IMR-90 (cell line): ENCODE data around the gene KCNN3. TPM values are rescaled to one million over a fixed set of nuclear protein-coding genes. Genes with fewer than 3 reads are reported as not detected.

Experiments
- ATAC-seq: fragments of 200-7000 bp; cut with Tn5 transposase; 2 replicates; pipeline ENCODE4 v1.9.1; 2020; ENCODE audit warnings: low read depth, mild to moderate bottlenecking, moderate library complexity
- BruUV-seq: library from RNA; stranded (reverse); fragments of 400-500 nt; replicated peaks from 2 replicates; lab custom pipeline; 2021; lab: Mats Ljungman, UMichigan
- CTCF ChIA-PET: fragments of 300-600 bp; formaldehyde crosslinking; extraction: SDS; loops from one replicate; lab custom pipeline; 2021; ENCODE audit warnings: antibody characterized with exemption; lab: Yijun Ruan, JAX
- POLR2A ChIA-PET: fragments of 300-600 bp; sonication (Branson Sonifier 250); formaldehyde crosslinking; loops from one replicate; lab custom pipeline; 2022; ENCODE audit warnings: antibody characterized with exemption; ENCODE audit not compliant: unreplicated experiment; lab: Charles Lee
- DNase-seq: peaks from one replicate; pipeline ENCODE4 v3.0.0; 2013
- H2AFZ ChIP-seq: replicated peaks from 2 replicates; pipeline ENCODE3; 2013; ENCODE audit warnings: low read length, mild to moderate bottlenecking; ENCODE audit not compliant: poor library complexity
- H2AK5ac ChIP-seq: 2 replicates; pipeline ENCODE4 v1.6.1; 2013; ENCODE audit warnings: low read depth, low read length, inconsistent platforms
- H2AK9ac ChIP-seq: replicated peaks from 2 replicates; pipeline ENCODE3; 2013; ENCODE audit warnings: mild to moderate bottlenecking, low read depth, low read length, moderate library complexity; ENCODE audit not compliant: poor library complexity
- H2BK120ac ChIP-seq: 2 replicates; pipeline ENCODE4 v1.6.1; 2013; ENCODE audit warnings: low read depth, low read length, inconsistent platforms
- H2BK15ac ChIP-seq: 3 replicates; pipeline ENCODE4 v1.6.1; 2013; ENCODE audit warnings: low read depth, low read length, inconsistent platforms
- H2BK20ac ChIP-seq: 2 replicates; pipeline ENCODE4 v1.6.1; 2013; ENCODE audit warnings: low read depth, mild to moderate bottlenecking, inconsistent platforms, low read length, moderate library complexity
- H2BK5ac ChIP-seq: 2 replicates; pipeline ENCODE4 v1.6.1; 2013; ENCODE audit warnings: mild to moderate bottlenecking, low read depth, low read length, inconsistent platforms; ENCODE audit not compliant: poor library complexity, severe bottlenecking
- H3K14ac ChIP-seq: replicated peaks from 2 replicates; pipeline ENCODE4 v1.6.1; 2013; ENCODE audit warnings: low read depth, low read length, inconsistent platforms
- H3K18ac ChIP-seq: 2 replicates; pipeline ENCODE4 v1.6.1; 2013; ENCODE audit warnings: low read depth, low read length, control low read depth
- H3K23ac ChIP-seq: 2 replicates; pipeline ENCODE4 v1.6.1; 2013; ENCODE audit warnings: low read depth, low read length, inconsistent platforms
- H3K27ac ChIP-seq: 2 replicates; pipeline ENCODE4 v1.5.1; 2013; ENCODE audit warnings: mild to moderate bottlenecking, control low read depth, low read length; ENCODE audit not compliant: insufficient read depth
- H3K27me3 ChIP-seq: 2 replicates; pipeline ENCODE4 v1.6.1; 2013; ENCODE audit warnings: low read length; ENCODE audit not compliant: control insufficient read depth, insufficient read depth
- H3K36me3 ChIP-seq: 2 replicates; pipeline ENCODE4 v1.6.1; 2013; ENCODE audit warnings: low read length, mixed read lengths; ENCODE audit not compliant: control insufficient read depth, insufficient read depth
- H3K4ac ChIP-seq: 2 replicates; pipeline ENCODE4 v1.6.1; 2013; ENCODE audit warnings: low read depth, low read length, inconsistent platforms
- H3K4me1 ChIP-seq: 2 replicates; pipeline ENCODE4 v1.6.1; 2013; ENCODE audit warnings: low read length, mixed read lengths; ENCODE audit not compliant: control insufficient read depth, insufficient read depth
- H3K4me2 ChIP-seq: 2 replicates; pipeline ENCODE4 v1.6.1; 2013; ENCODE audit warnings: low read depth, mild to moderate bottlenecking, control low read depth, low read length, moderate library complexity
- H3K4me3 ChIP-seq: 2 replicates; pipeline ENCODE4 v1.5.1; 2013; ENCODE audit warnings: low read depth, mild to moderate bottlenecking, control low read depth, low read length, moderate library complexity; ENCODE audit not compliant: insufficient read depth
- H3K56ac ChIP-seq: 2 replicates; pipeline ENCODE4 v1.6.1; 2013; ENCODE audit warnings: low read length, inconsistent platforms; ENCODE audit not compliant: insufficient read depth; ENCODE audit errors: extremely low read depth
- H3K79me1 ChIP-seq, 2 experiments: 2 replicates each; pipeline ENCODE4 v1.6.1; 2013; ENCODE audit warnings: low read length in 2 of 2, inconsistent platforms in 1 of 2, low read depth in 1 of 2
- H3K9ac ChIP-seq: 2 replicates; pipeline ENCODE4 v1.6.1; 2013; ENCODE audit warnings: low read depth, low read length, control low read depth
- H3K9me1 ChIP-seq: 2 replicates; pipeline ENCODE4 v1.6.1; 2013; ENCODE audit warnings: low read length, inconsistent platforms; ENCODE audit not compliant: insufficient read depth
- H3K9me3 ChIP-seq: 2 replicates; pipeline ENCODE4 v1.6.1; 2013; ENCODE audit warnings: low read length; ENCODE audit not compliant: control insufficient read depth, insufficient read depth
- H4K20me1 ChIP-seq: 2 replicates; pipeline ENCODE4 v1.6.1; 2013; ENCODE audit warnings: low read length, inconsistent platforms; ENCODE audit not compliant: insufficient read depth
- H4K5ac ChIP-seq: 2 replicates; pipeline ENCODE4 v1.6.1; 2013; ENCODE audit warnings: mild to moderate bottlenecking, low read depth, low read length, control low read depth
- H4K8ac ChIP-seq, 2 experiments: 2 replicates each; pipeline ENCODE4 v1.6.1; 2013; ENCODE audit warnings: low read depth in 2 of 2, low read length in 2 of 2, control low read depth in 1 of 2, inconsistent platforms in 1 of 2
- H4K91ac ChIP-seq: 2 replicates; pipeline ENCODE4 v1.6.1; 2013; ENCODE audit warnings: low read depth, low read length, inconsistent platforms; ENCODE audit not compliant: insufficient read depth
- BHLHE40 ChIP-seq: fragments of 150-350 bp; IDR thresholded peaks from 2 replicates; pipeline ENCODE4 v1.6.1; 2016; ENCODE audit warnings: mild to moderate bottlenecking, low read depth, low read length
- CEBPB ChIP-seq: IDR thresholded peaks from 2 replicates; pipeline ENCODE4 v1.6.1; 2012; ENCODE audit warnings: low read depth, low read length, improper control_type of control experiment
- CHD1 ChIP-seq: IDR thresholded peaks from 2 replicates; pipeline ENCODE4 v1.6.1; 2012; ENCODE audit warnings: low read depth, low read length, improper control_type of control experiment
- CTCF ChIP-seq: conservative IDR thresholded peaks from 2 replicates; pipeline ENCODE4 v1.5.1; 2012; ENCODE audit warnings: mild to moderate bottlenecking, low read depth, low read length, improper control_type of control experiment
- ELK1 ChIP-seq: fragments of 150-350 bp; IDR thresholded peaks from 2 replicates; pipeline ENCODE4 v1.6.1; 2016; ENCODE audit warnings: low read depth, mild to moderate bottlenecking, low read length, moderate library complexity, borderline replicate concordance
- FOS ChIP-seq: fragments of 150-350 bp; IDR thresholded peaks from 2 replicates; pipeline ENCODE4 v1.6.1; 2016; ENCODE audit warnings: low read depth, low read length
- MAFK ChIP-seq: IDR thresholded peaks from 2 replicates; pipeline ENCODE4 v1.6.1; 2012; ENCODE audit warnings: low read depth, low read length, improper control_type of control experiment
- MAZ ChIP-seq: IDR thresholded peaks from 2 replicates; pipeline ENCODE4 v1.6.1; 2012; ENCODE audit warnings: low read depth, mild to moderate bottlenecking, low read length, improper control_type of control experiment, moderate library complexity, borderline replicate concordance
- MXI1 ChIP-seq: IDR thresholded peaks from 2 replicates; pipeline ENCODE4 v1.6.1; 2012; ENCODE audit warnings: low read depth, mild to moderate bottlenecking, low read length, moderate library complexity, borderline replicate concordance
- NFE2L2 ChIP-seq: fragments of 150-350 bp; IDR thresholded peaks from 2 replicates; pipeline ENCODE4 v1.6.1; 2016; ENCODE audit warnings: low read depth, mild to moderate bottlenecking, low read length
- POLR2A ChIP-seq: IDR thresholded peaks from 2 replicates; pipeline ENCODE4 v1.6.1; 2012; ENCODE audit warnings: mild to moderate bottlenecking, low read depth, low read length
- RAD21 ChIP-seq: IDR thresholded peaks from 2 replicates; pipeline ENCODE4 v1.6.1; 2012; ENCODE audit warnings: low read length, improper control_type of control experiment
- RCOR1 ChIP-seq: IDR thresholded peaks from 2 replicates; pipeline ENCODE4 v1.6.1; 2012; ENCODE audit warnings: mild to moderate bottlenecking, low read length, improper control_type of control experiment; ENCODE audit not compliant: insufficient replicate concordance
- RFX5 ChIP-seq: IDR thresholded peaks from 2 replicates; pipeline ENCODE4 v1.8.0; 2012; ENCODE audit warnings: low read depth, mild to moderate bottlenecking, low read length, moderate library complexity
- SMC3 ChIP-seq: fragments of 150-350 bp; IDR thresholded peaks from 2 replicates; pipeline ENCODE4 v1.6.1; 2016; ENCODE audit warnings: low read depth, mild to moderate bottlenecking, antibody characterized with exemption, low read length, moderate library complexity
- USF2 ChIP-seq: fragments of 150-350 bp; IDR thresholded peaks from 2 replicates; pipeline ENCODE4 v1.6.1; 2017; ENCODE audit warnings: mild to moderate bottlenecking, antibody characterized with exemption, low read length, low read depth
- WGBS, 2 experiments: methylation state at CpG; one replicate each; pipeline versions ENCODE4 v1.1.5 to v1.1.7; 2013; ENCODE audit warnings: missing lambda C conversion rate in 2 of 2; ENCODE audit not compliant: insufficient read length in 1 of 2; ENCODE audit errors: extremely low coverage in 2 of 2; 5-methylcytosine and 5-hydroxymethylcytosine counted together
- dilution Hi-C: fragments of 300-500 bp; cut with HindIII; formaldehyde crosslinking; loops from one replicate; pipeline ENCODE4 v1.14.3; 2018; ENCODE audit warnings: low sequenced_read_pairs; ENCODE audit not compliant: unreplicated experiment
- in situ Hi-C: fragments of 300-500 bp; cut with MboI; formaldehyde crosslinking; loops from 3 replicates; pipeline ENCODE4 v1.14.3; 2019; ENCODE audit warnings: low sequenced_read_pairs, inconsistent platforms, mixed read lengths
- intact Hi-C: fragments of 100-400 bp; cut with micrococcal nuclease; formaldehyde crosslinking; loops from 2 replicates; pipeline ENCODE4 v1.10.0; 2022
- polyA plus RNA-seq, 3 experiments: library from polyadenylated mRNA; depleted of rRNA; stranded (reverse); fragments of >200 nt; gene quantifications; 2 replicates each; pipeline ENCODE4 v1.2.3, GENCODE V29; 2012; ENCODE audit warnings: low replicate concordance in 1 of 3
- total RNA-seq: library from RNA; depleted of rRNA; stranded (reverse); fragments of >200 nt; gene quantifications from 2 replicates; pipeline ENCODE4 v1.2.3, GENCODE V29; 2012

Gene KCNN3
- total and polyA plus RNA-seq, 2 of the 4 experiments (the other 2 are of a cell fraction), result 0.02 TPM; not detected in 1

- Histone ChIP-seq H3K4me2 (no peak overlapping the region), H3K36me3 (no peaks in the 10 kb centered on the region), H3K27ac (no peak overlapping the region), H4K5ac (no peak overlapping the region), H3K79me1 (no peaks in the 10 kb centered on the region), H2BK15ac (no peak overlapping the region), H4K91ac (no peak overlapping the region), H2BK5ac (no peak overlapping the region), H2BK120ac (no peak overlapping the region), H3K23ac (no peak overlapping the region), H3K27me3 (peaks cover 59% of the 10 kb centered on the region), H3K4me3 (no peak overlapping the region), H2AK9ac (no peak overlapping the region), H3K14ac (no peak overlapping the region), H3K18ac (no peak overlapping the region), H3K56ac (no peak overlapping the region), H3K9me3 (no peaks in the 10 kb centered on the region), H2AFZ (no peak overlapping the region), H2BK20ac (no peak overlapping the region), H4K20me1 (peaks cover 4% of the 10 kb centered on the region; the same call in 1 of the 2 replicates), H3K9me1 (no peaks in the 10 kb centered on the region), H3K9ac (no peak overlapping the region), H2AK5ac (no peak overlapping the region), H3K4me1 (peaks cover 3% of the 10 kb centered on the region; the same call in 1 of the 2 replicates), H3K4ac (no peak overlapping the region), H4K8ac (no peak overlapping the region)
- ATAC-seq, result no peak
- in situ Hi-C loops (no loop called here), intact Hi-C loops (loop anchor here (10.0 kb wide), 1 partner anchor 180 kb away; no protein-coding TSS in a partner anchor), dilution Hi-C loops (no loop called here)
- no peak for TF ChIP-seq BHLHE40
- no peak for TF ChIP-seq RFX5
- TF ChIP-seq MXI1, result no peak
- no peak for TF ChIP-seq NFE2L2
- TF ChIP-seq ELK1, result no peak
- TF ChIP-seq FOS, result no peak
- TF ChIP-seq RCOR1, result no peak
- TF ChIP-seq CHD1, result no peak
- no peak for TF ChIP-seq USF2
- TF ChIP-seq CTCF, result no peak
- TF ChIP-seq MAZ, result no peak
- TF ChIP-seq SMC3, result no peak
- TF ChIP-seq POLR2A, result no peak
- TF ChIP-seq MAFK, result no peak
- TF ChIP-seq RAD21, result no peak
- TF ChIP-seq CEBPB, result no peak
- BruUV-seq, result no TSS peak
- ChIA-PET CTCF (interaction anchor here (0.9 to 1.2 kb wide), 2 partner anchors 13 to 315 kb away, joined by 3 read pairs; no protein-coding TSS in a partner anchor), POLR2A (no interaction called here)
- DNase-seq, result no peak
- no CpG with 5 or more reads among the region's 5 CpGs for WGBS, 2 experiments
Measured at GRCh38 chr1:154874465-154874864, 4.4 kb upstream of the KCNN3 start.
